Body of pancreas (tissue), 4 donors: ENCODE measurements around the gene CNTNAP2. TPM values are rescaled to one million over a fixed set of nuclear protein-coding genes. Genes with fewer than 3 reads are reported as not detected.

Experiments
- ATAC-seq: fragments of 150-250 bp; one replicate; pipeline ENCODE4 v1.9.1; 2016
- DNase-seq, 4 donors: peaks; one replicate each; pipeline ENCODE4 v3.0.0-alpha.2; 2019
- H3K27ac ChIP-seq, 4 donors: fragments of 200-600 bp; sonication (generic); 1 replicate in 3 of 4; 2 replicates in 1 of 4; pipeline versions ENCODE4 v1.5.1 to v1.6.1; 2016 to 2019; ENCODE audit warnings: mild to moderate bottlenecking in 1 of 4, mixed read lengths in 1 of 4, moderate library complexity in 1 of 4
- H3K27me3 ChIP-seq, 2 donors: fragments of 200-600 bp; sonication (generic); one replicate each; pipeline ENCODE4 v1.6.0; 2016; ENCODE audit warnings: mild to moderate bottlenecking in 1 of 2
- H3K36me3 ChIP-seq, 2 donors: fragments of 200-600 bp; sonication (generic); replicated peaks in 1 of 2; 2 replicates each; pipeline ENCODE4 v1.5.1; 2016; ENCODE audit warnings: low read depth in 2 of 2; ENCODE audit not compliant: insufficient read depth in 1 of 2
- H3K4me1 ChIP-seq: fragments of 200-600 bp; sonication (generic); one replicate; pipeline ENCODE4 v1.6.0; 2016
- H3K4me3 ChIP-seq, 2 donors: fragments of 200-600 bp; sonication (generic); 1 replicate in 1 of 2; 2 replicates in 1 of 2; pipeline ENCODE4 v1.5.1; 2016 to 2019
- H3K9me3 ChIP-seq, 3 donors: fragments of 200-600 bp; sonication (generic); 1 replicate in 2 of 3; 2 replicates in 1 of 3; pipeline ENCODE4 v1.5.1; 2016
- POLR2A ChIP-seq, 3 donors: fragments of 450-650 bp; IDR thresholded peaks; one replicate each; pipeline ENCODE4 v1.6.1; 2016; ENCODE audit warnings: antibody characterized with exemption in 3 of 3, mild to moderate bottlenecking in 2 of 3
- WGBS, 2 donors: methylation state at CpG; one replicate each; pipeline ENCODE4 v1.1.5; 2017; 5-methylcytosine and 5-hydroxymethylcytosine counted together
- intact Hi-C: fragments of 100-400 bp; cut with DNase I; formaldehyde crosslinking; loops from one replicate; pipeline ENCODE4 v1.15.1; 2023
- total RNA-seq, 2 donors: library from RNA; depleted of rRNA; stranded (reverse); fragments of >200 nt; gene quantifications; one replicate each; pipeline ENCODE4 v1.1.0, GENCODE V29; 2016
- TF ChIP-seq, protein P1 (sequence below), 7 experiments: fragments of 450-650 bp in 4 of 7; fragments of 200-600 bp in 3 of 7; sonication (generic) in 3 of 7; IDR thresholded peaks; one replicate each; pipeline ENCODE4 v1.5.1; 2016 to 2019; ENCODE audit warnings: antibody characterized with exemption in 7 of 7

Gene CNTNAP2
- total RNA-seq, 2 donors from 2014 or later = 1.0 TPM; not detected in 1

DNA sequence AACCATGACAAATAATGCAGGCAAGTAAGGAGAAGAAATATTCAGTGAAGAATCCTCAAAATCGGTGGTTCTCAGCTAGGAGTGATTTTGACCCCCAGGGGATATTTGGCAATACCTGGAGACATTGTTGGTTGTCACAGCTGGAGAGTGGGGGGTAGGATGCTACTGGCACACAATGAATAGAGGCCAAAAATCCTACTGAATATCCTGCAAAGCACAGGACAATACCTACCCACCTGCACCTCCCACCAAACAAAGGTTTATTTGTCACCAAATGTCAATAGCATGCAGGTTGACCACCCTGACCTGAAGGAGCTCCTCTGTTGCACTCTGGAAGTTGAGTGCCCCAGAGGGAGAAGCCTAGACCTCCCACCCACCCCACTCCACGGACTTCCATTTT lies 1028.6 kb downstream of the CNTNAP2 start:
- Histone ChIP-seq H3K27me3 (no peaks in the 10 kb centered on the region), H3K9me3 (no peaks in the 10 kb centered on the region), H3K27ac (no peak overlapping the region), H3K4me3 (no peak overlapping the region), H3K4me1 (no peaks in the 10 kb centered on the region), H3K36me3 (no peaks in the 10 kb centered on the region)
- TF ChIP-seq, protein P1, sequence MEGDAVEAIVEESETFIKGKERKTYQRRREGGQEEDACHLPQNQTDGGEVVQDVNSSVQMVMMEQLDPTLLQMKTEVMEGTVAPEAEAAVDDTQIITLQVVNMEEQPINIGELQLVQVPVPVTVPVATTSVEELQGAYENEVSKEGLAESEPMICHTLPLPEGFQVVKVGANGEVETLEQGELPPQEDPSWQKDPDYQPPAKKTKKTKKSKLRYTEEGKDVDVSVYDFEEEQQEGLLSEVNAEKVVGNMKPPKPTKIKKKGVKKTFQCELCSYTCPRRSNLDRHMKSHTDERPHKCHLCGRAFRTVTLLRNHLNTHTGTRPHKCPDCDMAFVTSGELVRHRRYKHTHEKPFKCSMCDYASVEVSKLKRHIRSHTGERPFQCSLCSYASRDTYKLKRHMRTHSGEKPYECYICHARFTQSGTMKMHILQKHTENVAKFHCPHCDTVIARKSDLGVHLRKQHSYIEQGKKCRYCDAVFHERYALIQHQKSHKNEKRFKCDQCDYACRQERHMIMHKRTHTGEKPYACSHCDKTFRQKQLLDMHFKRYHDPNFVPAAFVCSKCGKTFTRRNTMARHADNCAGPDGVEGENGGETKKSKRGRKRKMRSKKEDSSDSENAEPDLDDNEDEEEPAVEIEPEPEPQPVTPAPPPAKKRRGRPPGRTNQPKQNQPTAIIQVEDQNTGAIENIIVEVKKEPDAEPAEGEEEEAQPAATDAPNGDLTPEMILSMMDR (IDR thresholded peaks at IDR 0.05) = no peak
- TF ChIP-seq POLR2A (IDR thresholded peaks at IDR 0.05) = no peak
- ATAC-seq (no peak), DNase-seq (no peak)
- WGBS, 2 donors = 22 to 30% methylated on average over 2 of the region's 2 CpGs
- intact Hi-C loops = no loop called here

DNA sequence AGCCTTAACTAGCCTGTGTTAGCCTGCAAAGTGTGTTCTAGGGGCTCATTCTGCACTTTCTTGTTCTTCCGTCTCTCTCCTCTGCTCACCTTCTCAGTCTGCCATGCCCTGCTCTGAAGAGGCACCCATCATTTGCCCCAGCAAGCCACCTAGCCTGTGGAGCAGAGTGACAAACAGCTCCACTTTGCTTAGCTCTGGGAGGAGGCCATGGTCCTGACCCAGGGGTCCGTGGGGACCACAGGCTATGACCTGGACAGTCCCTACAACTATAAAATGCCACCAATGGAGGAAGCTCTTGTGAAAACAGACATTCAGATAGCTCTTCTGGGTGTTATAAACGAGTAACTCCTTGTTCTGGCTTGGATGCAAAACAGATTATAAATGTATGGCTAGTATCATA lies 1029.6 kb downstream of the CNTNAP2 start:
- intact Hi-C loops = no loop called here
- H3K36me3 ChIP-seq = no peaks in the 10 kb centered on the region
- no peak for ATAC-seq
- H3K27ac ChIP-seq = no peak overlapping the region
- H3K9me3 ChIP-seq = no peaks in the 10 kb centered on the region
- H3K27me3 ChIP-seq = no peaks in the 10 kb centered on the region
- TF ChIP-seq, protein P1 (IDR thresholded peaks at IDR 0.05) = no peak
- TF ChIP-seq POLR2A (IDR thresholded peaks at IDR 0.05) = no peak
- 67 to 72% methylated on average over 3 of the region's 3 CpGs for WGBS, 2 donors
- H3K4me1 ChIP-seq = no peaks in the 10 kb centered on the region
- no peak for DNase-seq
- H3K4me3 ChIP-seq = no peak overlapping the region

DNA sequence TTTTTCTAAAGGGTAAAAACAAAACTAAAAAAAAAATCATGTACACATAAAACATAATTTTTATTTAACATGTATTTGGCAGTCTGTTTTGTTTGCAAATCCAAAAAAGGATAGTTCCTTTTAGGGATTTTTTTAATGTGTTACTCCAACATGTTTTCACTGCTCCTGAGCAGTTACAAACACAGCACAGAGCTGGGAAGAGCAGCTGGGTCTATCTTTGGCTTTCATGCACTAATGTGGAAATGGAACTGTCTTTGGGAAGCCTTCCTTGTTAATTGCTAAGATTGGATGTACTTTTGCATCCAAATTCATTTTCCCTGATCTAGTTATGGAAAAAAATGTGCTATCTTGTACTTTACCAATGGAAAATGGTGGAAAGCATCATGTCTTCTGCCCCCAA lies 1035.1 kb downstream of the CNTNAP2 start:
- Histone ChIP-seq H3K27me3 (no peaks in the 10 kb centered on the region), H3K4me1 (no peaks in the 10 kb centered on the region), H3K4me3 (no peak overlapping the region), H3K9me3 (no peaks in the 10 kb centered on the region), H3K36me3 (no peaks in the 10 kb centered on the region), H3K27ac (no peak overlapping the region)
- ATAC-seq = no peak
- no peak for TF ChIP-seq POLR2A (IDR thresholded peaks at IDR 0.05)
- TF ChIP-seq, protein P1 (IDR thresholded peaks at IDR 0.05) = no peak
- DNase-seq = no peak
- intact Hi-C loops = no loop called here

DNA sequence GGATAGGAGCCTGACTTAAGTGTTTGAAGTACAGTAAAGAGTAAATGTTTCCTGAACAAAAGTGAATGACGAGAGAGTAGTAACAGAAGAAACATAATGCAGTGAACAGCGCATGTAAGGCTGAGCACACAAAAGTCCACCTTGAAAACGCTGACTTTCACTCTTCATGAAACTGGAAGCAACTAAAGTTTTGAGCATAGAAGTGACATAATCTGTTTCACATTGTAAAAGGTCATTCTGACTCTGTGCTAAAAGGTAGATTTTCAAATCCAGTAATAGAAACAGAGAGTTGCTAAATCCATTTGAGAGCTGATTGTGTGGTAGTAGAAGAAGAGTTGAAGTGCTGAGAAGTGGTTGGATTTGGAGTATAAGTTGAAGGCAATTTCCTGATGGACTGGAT lies 1037.0 kb downstream of the CNTNAP2 start:
- Histone ChIP-seq H3K36me3 (no peaks in the 10 kb centered on the region), H3K27me3 (no peaks in the 10 kb centered on the region), H3K4me3 (no peak overlapping the region), H3K27ac (no peak overlapping the region), H3K4me1 (no peaks in the 10 kb centered on the region), H3K9me3 (no peaks in the 10 kb centered on the region)
- intact Hi-C loops = no loop called here
- ATAC-seq (no peak), DNase-seq (no peak)
- TF ChIP-seq, protein P1 (IDR thresholded peaks at IDR 0.05) = no peak
- TF ChIP-seq POLR2A (IDR thresholded peaks at IDR 0.05) = no peak
- 80 to 82% methylated on average over 3 of the region's 3 CpGs for whole genome bisulfite sequencing, 2 donors

DNA sequence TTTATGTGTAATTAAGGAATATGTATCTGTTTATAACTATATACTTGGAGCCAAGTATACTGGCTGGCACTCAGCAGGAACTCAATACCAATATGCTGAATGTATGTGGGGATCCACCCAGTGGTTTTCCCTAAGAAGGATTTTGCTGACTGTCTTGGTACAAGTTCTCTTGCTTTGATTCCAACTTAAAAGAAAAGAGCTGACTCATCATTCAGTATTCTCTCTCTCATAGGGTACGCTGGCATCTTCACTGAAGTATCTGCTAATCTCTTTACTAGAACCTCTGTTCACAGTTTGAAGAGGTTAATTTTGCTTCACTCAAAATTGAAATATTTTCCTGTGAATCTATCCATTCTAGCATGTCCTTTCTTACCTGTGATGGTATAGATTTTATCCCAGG lies 1044.8 kb downstream of the CNTNAP2 start:
- DNase-seq = no peak
- H3K27me3 ChIP-seq = no peaks in the 10 kb centered on the region
- no peaks in the 10 kb centered on the region for H3K4me1 ChIP-seq
- no peak for ATAC-seq
- H3K9me3 ChIP-seq = no peaks in the 10 kb centered on the region
- TF ChIP-seq POLR2A (IDR thresholded peaks at IDR 0.05) = no peak
- intact Hi-C loops = no loop called here
- no peaks in the 10 kb centered on the region for H3K36me3 ChIP-seq
- WGBS, 2 donors = 95 to 96% methylated on average over 1 of the region's 1 CpG
- no peak overlapping the region for H3K27ac ChIP-seq
- H3K4me3 ChIP-seq = no peak overlapping the region
